Measurements from ENCODE around the gene TSPAN18.

DNA sequence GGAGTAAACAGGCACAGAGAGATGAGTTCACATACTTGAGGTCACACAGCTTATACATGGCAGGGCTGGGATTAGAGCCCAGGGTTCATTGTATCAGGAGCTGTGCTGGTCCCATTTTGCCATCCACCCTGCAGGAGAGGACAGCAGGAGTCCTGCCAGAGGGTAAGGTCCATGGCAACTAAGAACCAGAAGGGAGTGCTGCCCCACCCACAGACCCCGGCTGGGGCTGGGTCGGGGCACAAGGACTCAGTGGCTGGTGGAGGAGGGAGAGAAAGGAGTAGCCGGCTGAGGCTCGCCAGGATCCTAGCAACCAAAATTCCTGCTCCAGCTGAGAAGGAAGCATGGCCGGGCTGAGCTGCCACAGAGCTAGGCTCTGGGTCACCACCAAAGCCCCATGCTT lies 249.8 kb downstream of the TSPAN18 start:
- TF ChIP-seq, protein P1, sequence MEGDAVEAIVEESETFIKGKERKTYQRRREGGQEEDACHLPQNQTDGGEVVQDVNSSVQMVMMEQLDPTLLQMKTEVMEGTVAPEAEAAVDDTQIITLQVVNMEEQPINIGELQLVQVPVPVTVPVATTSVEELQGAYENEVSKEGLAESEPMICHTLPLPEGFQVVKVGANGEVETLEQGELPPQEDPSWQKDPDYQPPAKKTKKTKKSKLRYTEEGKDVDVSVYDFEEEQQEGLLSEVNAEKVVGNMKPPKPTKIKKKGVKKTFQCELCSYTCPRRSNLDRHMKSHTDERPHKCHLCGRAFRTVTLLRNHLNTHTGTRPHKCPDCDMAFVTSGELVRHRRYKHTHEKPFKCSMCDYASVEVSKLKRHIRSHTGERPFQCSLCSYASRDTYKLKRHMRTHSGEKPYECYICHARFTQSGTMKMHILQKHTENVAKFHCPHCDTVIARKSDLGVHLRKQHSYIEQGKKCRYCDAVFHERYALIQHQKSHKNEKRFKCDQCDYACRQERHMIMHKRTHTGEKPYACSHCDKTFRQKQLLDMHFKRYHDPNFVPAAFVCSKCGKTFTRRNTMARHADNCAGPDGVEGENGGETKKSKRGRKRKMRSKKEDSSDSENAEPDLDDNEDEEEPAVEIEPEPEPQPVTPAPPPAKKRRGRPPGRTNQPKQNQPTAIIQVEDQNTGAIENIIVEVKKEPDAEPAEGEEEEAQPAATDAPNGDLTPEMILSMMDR (IDR thresholded peaks at IDR 0.05) = no peak
- TF ChIP-seq POLR2AphosphoS5 (IDR thresholded peaks at IDR 0.05) (no peak), POLR2A (IDR thresholded peaks at IDR 0.05; ENCODE audit: low read depth) (no peak), EP300 (IDR thresholded peaks at IDR 0.05) (no peak)
